Testis (tissue), 3 donors: ENCODE measurements around the gene NOC2L. TPM values are rescaled to one million over a fixed set of nuclear protein-coding genes. Genes with fewer than 3 reads are reported as not detected.
"Not testable (repeated sequence)": the region's sequence is repeated elsewhere in the genome, so short reads cannot be mapped to it uniquely, and the experiment has no call there.

ENCODE experiments used
- DNase-seq: peaks from one replicate; pipeline ENCODE4 v3.0.0-alpha.2; 2019
- H3K27ac ChIP-seq, 2 donors: fragments of 200-600 bp; sonication (generic); one replicate each; pipeline ENCODE4 v1.5.1; 2019
- H3K27me3 ChIP-seq: fragments of 200-600 bp; sonication (generic); one replicate; pipeline ENCODE4 v1.5.1; 2019
- H3K36me3 ChIP-seq: fragments of 200-600 bp; sonication (generic); one replicate; pipeline ENCODE4 v1.5.1; 2017; ENCODE audit warnings: low read depth; ENCODE audit errors: missing control alignments
- H3K4me1 ChIP-seq: fragments of 200-600 bp; sonication (generic); one replicate; pipeline ENCODE4 v1.5.1; 2019
- H3K4me3 ChIP-seq, 2 donors: fragments of 200-600 bp; sonication (generic); one replicate each; pipeline ENCODE4 v1.5.1; 2017 to 2019
- H3K9me3 ChIP-seq: fragments of 200-600 bp; sonication (generic); one replicate; pipeline ENCODE4 v1.5.1; 2017
- CTCF ChIP-seq, 3 experiments: fragments of 450-650 bp in 2 of 3; fragments of 200-600 bp in 1 of 3; sonication (generic) in 1 of 3; IDR thresholded peaks; one replicate each; pipeline ENCODE4 v1.5.1; 2016 to 2019; ENCODE audit warnings: antibody characterized with exemption in 3 of 3, mild to moderate bottlenecking in 2 of 3, moderate library complexity in 1 of 3
- POLR2A ChIP-seq: fragments of 450-650 bp; IDR thresholded peaks from one replicate; pipeline ENCODE4 v1.6.1; 2017; ENCODE audit warnings: antibody characterized with exemption, mild to moderate bottlenecking, moderate library complexity
- WGBS, 2 donors: methylation state at CpG; one replicate each; pipeline ENCODE4 v1.1.5; 2018; 5-methylcytosine and 5-hydroxymethylcytosine counted together
- intact Hi-C: fragments of 100-400 bp; cut with DNase I; formaldehyde crosslinking; loops from one replicate; pipeline ENCODE4 v1.15.1; 2023; ENCODE audit warnings: low total_unique reads
- polyA plus RNA-seq: library from polyadenylated mRNA; stranded (reverse); fragments of 350-450 nt; fragmentation: Illumina TruSeq; extraction: RNeasy Lipid Tissue Mini Kit (QIAGEN cat#74804); gene quantifications from one replicate; pipeline ENCODE4 v1.2.3, GENCODE V29; 2014; ENCODE audit warnings: low read depth, low replicate concordance; ENCODE audit not compliant: insufficient read depth
- small RNA-seq, 2 donors: library from RNA; depleted of rRNA; stranded (forward); fragments of <200 nt; gene quantifications; one replicate each; pipeline ENCODE3, GENCODE V24; 2016
- total RNA-seq, 2 donors: library from RNA; depleted of rRNA; stranded (reverse); fragments of >200 nt; gene quantifications; one replicate each; pipeline ENCODE4 v1.2.3, GENCODE V29; 2016

Gene NOC2L
- total and polyA plus RNA-seq, 3 donors from 2014 or later = 78.3 to 94.0 (median 82.5) TPM

GRCh38 chr1:899636-900317, 59.3 kb downstream of the NOC2L start:
- 83 to 86% methylated on average over 7 to 8 of the region's 8 CpGs for WGBS, 2 donors
- Histone ChIP-seq H3K36me3 (no peaks in the 10 kb centered on the region), H3K4me3 (no peak overlapping the region), H3K27ac (no peak overlapping the region), H3K27me3 (no peaks in the 10 kb centered on the region), H3K9me3 (no peaks in the 10 kb centered on the region), H3K4me1 (no peaks in the 10 kb centered on the region)
- intact Hi-C loops = loop anchor here (10.0 kb wide), 1 partner anchor 75 kb away; no protein-coding TSS in a partner anchor
- TF ChIP-seq CTCF (IDR thresholded peaks at IDR 0.05) (no peak), POLR2A (no peak)
- DNase-seq = no peak

GRCh38 chr1:897951-898350, 61.1 kb downstream of the NOC2L start:
- 69 to 78% methylated on average over 17 of the region's 17 CpGs for WGBS, 2 donors
- H3K27me3 ChIP-seq, H3K4me3 ChIP-seq, H3K9me3 ChIP-seq, H3K27ac ChIP-seq, H3K36me3 ChIP-seq, DNase-seq, intact Hi-C loops, H3K4me1 ChIP-seq: not testable (repeated sequence)

GRCh38 chr1:897226-897625, 61.8 kb downstream of the NOC2L start:
- Histone ChIP-seq H3K9me3 (no peaks in the 10 kb centered on the region), H3K4me1 (no peaks in the 10 kb centered on the region), H3K4me3 (no peak overlapping the region), H3K36me3 (no peaks in the 10 kb centered on the region), H3K27ac (no peak overlapping the region), H3K27me3 (no peaks in the 10 kb centered on the region)
- 62 to 66% methylated on average over 8 of the region's 8 CpGs for WGBS, 2 donors
- intact Hi-C loops = no loop called here
- TF ChIP-seq POLR2A (no peak), CTCF (IDR thresholded peaks at IDR 0.05) (no peak)
- DNase-seq = no peak

Small RNA genes within 50 kb of the gene (small RNA-seq; reads per million reads assigned to genes)
- gene AL645608.3 = 0 reads per million in 2 donors
- 0 reads per million in 2 donors for gene AL645608.4

Other genes starting within 250 kb of the NOC2L start
- 10 to 100 TPM; 36.9 to 47.2 TPM for gene SAMD11, start 35.3 kb downstream of the NOC2L start, total RNA-seq
- gene SAMD11, start 35.3 kb downstream of the NOC2L start, polyA plus RNA-seq = 7.9 TPM
- 10 to 100 TPM; 34.9 to 36.4 TPM for gene KLHL17, start 1.3 kb upstream of the NOC2L start, total RNA-seq
- gene KLHL17, start 1.3 kb upstream of the NOC2L start, polyA plus RNA-seq = 16.0 TPM
- under 1 TPM; 0.47 to 0.56 TPM for gene PLEKHN1, start 7.2 kb upstream of the NOC2L start, total RNA-seq
- 0.21 TPM for gene PLEKHN1, start 7.2 kb upstream of the NOC2L start, polyA plus RNA-seq
- gene PERM1, start 22.8 kb upstream of the NOC2L start, total RNA-seq = 1 to 10 TPM; 3.2 to 4.9 TPM
- gene PERM1, start 22.8 kb upstream of the NOC2L start, polyA plus RNA-seq = 0.65 TPM
- gene HES4, start 40.8 kb upstream of the NOC2L start, total RNA-seq = 10 to 100 TPM; 26.4 to 27.5 TPM
- gene HES4, start 40.8 kb upstream of the NOC2L start, polyA plus RNA-seq = 2.3 TPM
- 10 to 100 TPM; 22.8 to 24.0 TPM for gene ISG15, start 54.2 kb upstream of the NOC2L start, total RNA-seq
- 16.6 TPM for gene ISG15, start 54.2 kb upstream of the NOC2L start, polyA plus RNA-seq
- gene AGRN, start 60.9 kb upstream of the NOC2L start, total RNA-seq = 100 to 1,000 TPM in 1 of 2 donors, 10 to 100 TPM in 1; 99.4 to 108 TPM
- 48.9 TPM for gene AGRN, start 60.9 kb upstream of the NOC2L start, polyA plus RNA-seq
- gene RNF223, start 115.0 kb upstream of the NOC2L start, total RNA-seq = under 1 TPM; 0.19 to 0.31 TPM
- gene RNF223, start 115.0 kb upstream of the NOC2L start, polyA plus RNA-seq = not detected
- 10 to 100 TPM; 50.7 to 68.3 TPM for gene C1orf159, start 156.8 kb upstream of the NOC2L start, total RNA-seq
- gene C1orf159, start 156.8 kb upstream of the NOC2L start, polyA plus RNA-seq = 40.7 TPM
- 10 to 100 TPM; 20.4 to 58.0 TPM for gene TTLL10, start 214.6 kb upstream of the NOC2L start, total RNA-seq
- gene TTLL10, start 214.6 kb upstream of the NOC2L start, polyA plus RNA-seq = 44.9 TPM
- gene TNFRSF18, start 247.3 kb upstream of the NOC2L start, total RNA-seq = not detected
- gene TNFRSF18, start 247.3 kb upstream of the NOC2L start, polyA plus RNA-seq = 0.67 TPM